Neuron (in vitro differentiated cells): ENCODE results near the gene UIMC1.
"Not testable (repeated sequence)": the region's sequence is repeated elsewhere in the genome, so short reads cannot be mapped to it uniquely, and the experiment has no call there.

Source experiments
- H2AFZ ChIP-seq: one replicate; pipeline ENCODE4 v1.6.1; 2013; ENCODE audit warnings: low read depth, mild to moderate bottlenecking, inconsistent platforms, low read length, moderate library complexity
- H3K27me3 ChIP-seq: one replicate; pipeline ENCODE4 v1.6.1; 2013; ENCODE audit warnings: low read length; ENCODE audit not compliant: insufficient read depth
- H3K36me3 ChIP-seq: one replicate; pipeline ENCODE4 v1.6.1; 2013; ENCODE audit warnings: low read length; ENCODE audit not compliant: insufficient read depth
- H3K4me1 ChIP-seq: one replicate; pipeline ENCODE4 v1.6.1; 2013; ENCODE audit warnings: low read length; ENCODE audit not compliant: insufficient read depth
- H3K4me3 ChIP-seq: 2 replicates; pipeline ENCODE4 v1.5.1; 2013; ENCODE audit warnings: mild to moderate bottlenecking, low read length, moderate library complexity
- H3K9me3 ChIP-seq: one replicate; pipeline ENCODE4 v1.6.1; 2013; ENCODE audit warnings: low read length

UIMC1 gene

DNA sequence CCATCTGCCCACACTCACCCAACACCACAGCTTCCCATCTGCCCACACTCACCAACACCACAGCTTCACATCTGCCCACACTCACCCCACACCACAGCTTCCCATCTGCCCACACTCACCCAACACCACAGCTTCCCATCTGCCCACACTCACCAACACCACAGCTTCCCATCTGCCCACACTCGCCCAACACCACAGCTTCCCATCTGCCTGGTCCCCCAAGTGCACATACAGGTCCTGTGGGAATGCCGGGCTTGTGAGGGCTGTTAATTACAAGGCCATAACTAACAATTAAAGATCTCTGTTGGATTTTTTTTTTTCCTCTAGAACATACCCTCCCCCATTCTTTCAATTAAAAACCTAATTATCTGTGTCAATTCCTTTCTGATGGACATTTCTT is 133.6 kb downstream of the UIMC1 start:
- H3K4me1 ChIP-seq, H3K9me3 ChIP-seq, H3K36me3 ChIP-seq, H2AFZ ChIP-seq, H3K27me3 ChIP-seq, H3K4me3 ChIP-seq: not testable (repeated sequence)

DNA sequence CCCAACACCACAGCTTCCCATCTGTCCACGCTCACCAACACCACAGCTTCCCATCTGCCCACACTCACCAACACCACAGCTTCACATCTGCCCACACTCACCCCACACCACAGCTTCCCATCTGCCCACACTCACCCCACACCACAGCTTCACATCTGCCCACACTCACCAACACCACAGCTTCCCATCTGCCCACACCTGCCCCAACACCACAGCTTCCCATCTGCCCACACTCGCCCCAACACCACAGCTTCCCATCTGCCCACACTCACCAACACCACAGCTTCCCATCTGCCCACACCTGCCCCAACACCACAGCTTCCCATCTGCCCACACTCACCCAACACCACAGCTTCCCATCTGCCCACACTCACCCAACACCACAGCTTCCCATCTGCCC is 134.0 kb downstream of the UIMC1 start:
- H2AFZ ChIP-seq, H3K4me3 ChIP-seq, H3K9me3 ChIP-seq, H3K27me3 ChIP-seq, H3K36me3 ChIP-seq: not testable (repeated sequence)
- H3K4me1 ChIP-seq = peaks cover 12% of the 10 kb centered on the region

DNA sequence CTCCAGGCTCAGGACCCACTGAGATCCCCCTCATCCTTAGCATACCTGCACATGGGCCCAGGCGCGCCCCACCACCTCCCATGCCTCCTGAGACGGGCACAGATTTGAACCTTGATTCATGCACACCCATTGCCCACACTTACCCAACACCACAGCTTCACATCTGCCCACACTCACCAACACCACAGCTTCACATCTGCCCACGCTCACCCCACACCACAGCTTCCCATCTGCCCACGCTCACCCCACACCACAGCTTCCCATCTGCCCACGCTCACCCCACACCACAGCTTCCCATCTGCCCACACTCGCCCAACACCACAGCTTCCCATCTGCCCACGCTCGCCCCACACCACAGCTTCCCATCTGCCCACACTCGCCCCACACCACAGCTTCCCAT is 135.9 kb downstream of the UIMC1 start:
- not testable (repeated sequence) for H3K4me3 ChIP-seq, H2AFZ ChIP-seq, H3K9me3 ChIP-seq, H3K36me3 ChIP-seq, H3K27me3 ChIP-seq
- H3K4me1 ChIP-seq = peaks cover 32% of the 10 kb centered on the region

DNA sequence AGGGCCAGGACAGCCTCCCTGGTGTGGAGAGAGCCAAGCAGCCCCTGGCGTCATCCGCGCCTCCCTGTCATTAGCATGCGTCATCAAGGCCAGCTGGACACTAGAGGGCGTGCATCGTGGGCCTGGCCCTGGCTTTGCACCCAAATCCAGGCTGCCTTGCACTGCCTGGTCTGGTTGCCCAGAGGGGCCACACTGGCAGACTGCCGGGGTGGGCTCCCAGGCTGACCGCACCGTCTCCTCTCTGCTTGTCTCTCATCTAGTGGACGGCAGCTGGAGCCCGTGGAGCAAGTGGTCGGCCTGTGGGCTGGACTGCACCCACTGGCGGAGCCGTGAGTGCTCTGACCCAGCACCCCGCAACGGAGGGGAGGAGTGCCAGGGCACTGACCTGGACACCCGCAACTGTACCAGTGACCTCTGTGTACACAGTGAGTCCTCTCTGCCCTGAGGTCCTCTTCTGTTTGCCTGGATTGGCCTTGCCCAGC is 136.4 kb downstream of the UIMC1 start:
- no peaks in the 10 kb centered on the region for H3K36me3 ChIP-seq
- no peaks in the 10 kb centered on the region for H3K27me3 ChIP-seq
- H3K4me1 ChIP-seq = peaks cover 36% of the 10 kb centered on the region
- H3K9me3 ChIP-seq = no peaks in the 10 kb centered on the region
- no peak overlapping the region for H2AFZ ChIP-seq
- no peak overlapping the region for H3K4me3 ChIP-seq

DNA sequence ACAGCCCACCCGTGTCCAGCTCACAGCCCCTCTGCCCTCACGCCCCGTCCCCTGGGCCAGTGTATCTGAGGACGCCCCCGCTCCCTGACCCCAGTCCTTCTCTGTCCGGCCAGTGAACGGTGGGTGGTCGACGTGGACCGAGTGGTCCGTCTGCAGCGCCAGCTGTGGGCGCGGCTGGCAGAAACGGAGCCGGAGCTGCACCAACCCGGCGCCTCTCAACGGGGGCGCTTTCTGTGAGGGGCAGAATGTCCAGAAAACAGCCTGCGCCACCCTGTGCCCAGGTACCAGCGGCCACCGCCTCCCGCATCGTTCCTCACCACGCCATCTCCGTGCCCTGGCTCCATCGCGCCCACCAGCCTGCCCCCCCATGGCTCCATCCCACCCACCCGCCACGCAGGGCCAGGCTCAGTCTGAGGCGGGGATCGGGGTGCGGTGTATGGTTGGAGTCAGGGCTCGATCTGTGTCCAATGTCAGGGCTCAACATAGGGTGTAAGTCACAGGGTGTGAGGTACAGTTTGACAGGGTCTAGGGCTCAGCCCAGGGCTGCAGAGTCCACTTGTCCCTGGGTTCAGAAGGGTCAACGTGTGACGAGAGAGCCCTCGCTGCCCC is 137.0 kb downstream of the UIMC1 start:
- no peak overlapping the region for H2AFZ ChIP-seq
- H3K27me3 ChIP-seq = no peaks in the 10 kb centered on the region
- H3K36me3 ChIP-seq = no peaks in the 10 kb centered on the region
- H3K4me1 ChIP-seq = peaks cover 36% of the 10 kb centered on the region
- H3K4me3 ChIP-seq = no peak overlapping the region
- no peaks in the 10 kb centered on the region for H3K9me3 ChIP-seq

DNA sequence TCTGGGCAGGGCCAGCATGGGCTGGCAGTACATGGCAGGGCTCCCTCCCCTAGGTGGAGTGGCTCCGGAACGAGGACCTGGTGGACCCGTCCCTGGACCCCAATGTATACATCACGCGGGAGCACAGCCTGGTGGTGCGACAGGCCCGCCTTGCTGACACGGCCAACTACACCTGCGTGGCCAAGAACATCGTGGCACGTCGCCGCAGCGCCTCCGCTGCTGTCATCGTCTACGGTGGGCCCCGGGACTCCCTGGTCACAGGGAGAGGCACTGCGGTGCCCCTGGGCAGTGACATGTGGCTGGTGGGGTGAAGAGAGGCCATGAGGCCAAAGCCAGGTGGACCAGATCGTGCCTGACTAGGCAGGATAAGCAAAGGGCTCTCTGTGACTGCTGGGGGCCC is 137.8 kb downstream of the UIMC1 start:
- Histone ChIP-seq H3K27me3 (peaks cover 4% of the 10 kb centered on the region), H3K36me3 (no peaks in the 10 kb centered on the region), H3K4me3 (no peak overlapping the region), H3K9me3 (no peaks in the 10 kb centered on the region), H2AFZ (no peak overlapping the region), H3K4me1 (peaks cover 41% of the 10 kb centered on the region)

DNA sequence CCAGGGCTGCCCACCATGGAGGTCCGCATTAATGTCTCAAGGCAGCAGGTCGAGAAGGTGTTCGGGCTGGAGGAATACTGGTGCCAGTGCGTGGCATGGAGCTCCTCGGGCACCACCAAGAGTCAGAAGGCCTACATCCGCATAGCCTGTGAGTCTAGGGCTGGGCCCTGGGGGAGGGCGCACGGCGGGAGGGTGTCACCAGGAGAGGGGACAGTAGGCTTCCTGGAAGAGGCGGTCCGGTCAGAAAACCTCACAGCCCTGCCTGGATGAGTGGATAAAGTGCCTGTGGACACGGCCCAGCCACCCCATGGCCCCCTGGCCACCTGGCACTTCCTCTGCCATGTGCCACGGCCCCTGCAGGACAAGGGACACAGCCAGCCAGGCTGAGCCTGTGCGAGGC is 138.5 kb downstream of the UIMC1 start:
- H3K36me3 ChIP-seq = no peaks in the 10 kb centered on the region
- H2AFZ ChIP-seq = no peak overlapping the region
- H3K9me3 ChIP-seq = no peaks in the 10 kb centered on the region
- H3K27me3 ChIP-seq = peaks cover 4% of the 10 kb centered on the region
- peaks cover 45% of the 10 kb centered on the region for H3K4me1 ChIP-seq
- no peak overlapping the region for H3K4me3 ChIP-seq

DNA sequence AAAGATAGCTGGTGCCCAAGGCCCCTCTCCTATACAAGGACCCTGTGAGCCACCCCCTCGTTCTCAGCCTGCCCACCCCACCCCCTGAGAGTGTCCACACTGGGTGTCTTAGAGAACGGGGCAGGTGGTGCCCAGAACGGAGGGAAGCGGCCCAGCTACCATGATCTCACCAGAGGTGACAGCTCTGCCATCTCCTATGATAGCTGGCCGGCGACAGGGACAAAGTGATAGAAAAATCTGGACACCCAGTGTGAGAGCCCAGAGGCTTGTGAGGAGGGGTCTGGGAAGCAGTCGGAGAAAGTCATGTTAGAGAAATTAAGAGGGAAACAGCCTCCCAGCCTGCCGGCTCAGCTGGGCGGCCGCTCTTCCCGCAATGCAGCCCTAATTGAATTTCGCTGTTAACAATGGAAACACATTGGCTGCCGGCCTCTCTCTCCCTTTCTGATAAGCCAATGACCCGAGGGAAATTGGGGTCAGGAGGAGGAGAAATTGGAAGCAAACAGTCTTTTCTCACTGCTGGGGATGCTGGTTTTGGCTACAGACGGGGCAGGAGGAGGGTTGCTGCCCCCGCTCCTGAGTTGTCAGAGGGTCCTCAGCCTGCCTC is 139.8 kb downstream of the UIMC1 start:
- Histone ChIP-seq H3K4me3 (peak overlapping the region; percentile 7), H3K36me3 (no peaks in the 10 kb centered on the region), H3K27me3 (peaks cover 4% of the 10 kb centered on the region), H2AFZ (no peak overlapping the region), H3K9me3 (no peaks in the 10 kb centered on the region), H3K4me1 (peaks cover 54% of the 10 kb centered on the region)

DNA sequence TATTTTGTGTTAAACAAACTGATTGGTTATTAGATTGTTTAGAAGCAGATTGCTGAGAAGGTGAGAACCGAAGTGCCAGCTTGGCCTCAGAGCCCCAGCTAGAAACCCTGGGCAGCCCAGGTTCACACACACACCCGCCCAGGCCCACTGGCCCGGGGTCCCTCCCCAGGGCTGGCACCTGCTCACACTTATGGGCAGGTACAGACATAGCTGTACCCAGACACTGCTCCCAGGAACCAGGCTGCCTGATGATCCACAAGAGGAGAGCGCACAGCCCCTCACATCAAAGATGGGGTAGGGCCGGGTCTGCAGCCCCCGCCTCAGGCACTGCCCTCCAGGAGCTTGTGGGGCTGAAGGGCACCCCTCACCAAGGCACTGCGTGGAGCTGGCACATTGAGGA is 140.6 kb downstream of the UIMC1 start:
- Histone ChIP-seq H2AFZ (no peak overlapping the region), H3K4me1 (peaks cover 54% of the 10 kb centered on the region), H3K27me3 (peaks cover 4% of the 10 kb centered on the region), H3K36me3 (no peaks in the 10 kb centered on the region), H3K4me3 (no peak overlapping the region), H3K9me3 (no peaks in the 10 kb centered on the region)

DNA sequence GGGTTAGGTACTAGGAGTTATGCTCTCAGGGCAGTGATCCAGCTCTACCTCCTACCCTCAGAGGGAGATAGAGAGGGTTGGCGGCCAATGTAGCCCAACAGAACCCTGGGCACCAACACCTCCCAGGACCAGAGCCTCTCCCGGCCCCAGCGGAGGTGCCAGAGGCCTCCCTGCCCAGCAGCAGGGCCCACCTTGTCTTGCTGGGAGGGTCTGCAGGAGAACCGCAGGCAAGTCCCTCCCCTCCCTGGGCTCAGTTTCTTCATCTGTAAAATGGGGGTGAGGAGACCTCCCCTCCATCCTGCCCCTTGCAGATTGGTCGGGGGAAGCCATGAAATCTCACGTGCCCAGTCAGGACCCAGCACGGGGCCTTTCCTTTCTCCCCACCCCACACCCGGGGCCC is 141.8 kb downstream of the UIMC1 start:
- H3K27me3 ChIP-seq = peaks cover 4% of the 10 kb centered on the region
- H3K4me1 ChIP-seq = peaks cover 54% of the 10 kb centered on the region
- no peak overlapping the region for H3K4me3 ChIP-seq
- no peaks in the 10 kb centered on the region for H3K9me3 ChIP-seq
- H2AFZ ChIP-seq = no peak overlapping the region
- H3K36me3 ChIP-seq = no peaks in the 10 kb centered on the region

DNA sequence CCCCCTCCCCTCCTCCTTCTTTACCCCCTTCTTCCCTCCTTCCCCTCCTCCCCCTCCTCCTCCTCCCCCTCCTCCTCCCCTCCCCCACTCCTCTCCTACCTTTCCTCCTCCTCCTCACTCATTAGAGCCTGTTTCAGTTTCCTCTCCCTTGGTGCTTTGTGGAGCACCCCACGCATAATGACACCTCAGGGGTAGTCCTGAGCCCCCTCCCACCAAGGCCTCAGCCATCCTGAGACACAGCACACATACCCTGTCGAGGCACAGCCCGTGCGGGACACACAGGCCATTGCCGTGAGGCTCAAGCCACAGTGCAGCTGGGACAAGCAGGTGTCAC is 142.8 kb downstream of the UIMC1 start:
- H3K4me3 ChIP-seq = no peak overlapping the region
- H3K27me3 ChIP-seq = peaks cover 4% of the 10 kb centered on the region
- no peaks in the 10 kb centered on the region for H3K9me3 ChIP-seq
- peaks cover 53% of the 10 kb centered on the region for H3K4me1 ChIP-seq
- H2AFZ ChIP-seq = no peak overlapping the region
- no peaks in the 10 kb centered on the region for H3K36me3 ChIP-seq

DNA sequence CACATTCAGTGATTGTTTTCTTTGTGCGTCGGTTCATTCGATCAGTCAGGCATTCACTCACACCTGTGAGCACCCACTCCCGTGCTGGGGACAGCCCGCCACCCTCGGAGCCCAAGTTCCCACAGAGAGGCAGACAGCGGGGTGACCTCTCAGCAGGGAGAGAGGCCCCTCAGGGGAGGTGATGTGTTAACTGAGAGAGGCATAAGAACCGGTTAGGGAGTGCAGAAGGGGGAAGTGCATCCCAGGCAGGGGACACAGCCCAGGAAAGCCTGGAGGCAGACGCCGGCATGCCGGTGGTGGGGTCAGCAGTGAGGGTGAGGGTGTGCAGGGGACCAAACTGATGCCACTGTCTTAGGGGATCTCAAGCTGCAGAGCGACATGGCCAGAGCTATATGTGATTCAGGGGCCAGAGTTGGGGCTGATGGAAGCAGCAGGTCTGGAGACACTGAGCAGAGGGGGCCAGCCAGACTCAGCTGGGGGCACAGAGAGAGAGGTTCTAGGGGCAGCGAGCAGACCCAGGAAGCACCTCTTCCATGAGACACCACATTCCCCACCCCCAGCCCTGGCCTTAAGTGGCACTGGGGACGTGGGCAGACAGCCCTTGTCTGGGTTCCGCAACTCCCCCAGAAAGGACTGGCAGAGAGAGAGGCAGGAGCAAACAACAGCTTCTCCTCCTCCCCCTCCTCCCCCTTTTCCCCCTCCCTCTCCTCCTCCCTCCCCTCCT is 143.4 kb downstream of the UIMC1 start:
- Histone ChIP-seq H3K4me1 (peaks cover 48% of the 10 kb centered on the region), H3K4me3 (no peak overlapping the region), H3K36me3 (no peaks in the 10 kb centered on the region), H3K27me3 (peaks cover 7% of the 10 kb centered on the region), H3K9me3 (no peaks in the 10 kb centered on the region), H2AFZ (no peak overlapping the region)

DNA sequence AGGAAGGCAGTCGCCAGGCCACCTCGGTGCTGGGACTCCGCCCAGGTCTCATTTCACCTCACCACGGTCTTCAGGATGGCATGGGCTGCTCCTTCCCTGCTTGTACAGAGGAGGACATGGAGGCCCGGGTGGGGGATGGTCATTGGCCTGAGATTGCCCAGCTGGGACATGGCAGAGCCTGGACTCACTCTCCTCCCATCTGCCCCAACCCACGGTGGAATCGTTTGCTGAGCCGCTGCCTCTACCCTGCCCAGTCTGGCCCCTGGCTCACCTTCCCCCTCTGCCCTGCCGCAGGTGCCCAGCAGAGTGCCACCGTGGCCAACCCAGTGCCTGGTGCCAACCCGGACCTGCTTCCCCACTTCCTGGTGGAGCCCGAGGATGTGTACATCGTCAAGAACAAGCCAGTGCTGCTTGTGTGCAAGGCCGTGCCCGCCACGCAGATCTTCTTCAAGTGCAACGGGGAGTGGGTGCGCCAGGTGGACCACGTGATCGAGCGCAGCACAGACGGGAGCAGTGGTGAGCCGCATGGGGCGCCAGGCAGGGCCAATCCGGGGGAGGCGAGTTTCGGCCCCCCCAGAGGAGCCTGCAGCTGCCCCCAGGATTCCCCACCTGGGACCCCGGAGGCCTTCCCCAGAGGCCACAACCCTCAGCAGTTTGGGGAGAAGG is 144.1 kb downstream of the UIMC1 start:
- no peaks in the 10 kb centered on the region for H3K9me3 ChIP-seq
- no peak overlapping the region for H2AFZ ChIP-seq
- no peak overlapping the region for H3K4me3 ChIP-seq
- peaks cover 14% of the 10 kb centered on the region for H3K27me3 ChIP-seq
- peaks cover 40% of the 10 kb centered on the region for H3K4me1 ChIP-seq
- no peaks in the 10 kb centered on the region for H3K36me3 ChIP-seq
